ENCODE measurements around the gene GUCY1A2. TPM values are rescaled to one million over a fixed set of nuclear protein-coding genes. Genes with fewer than 3 reads are reported as not detected.

Gene GUCY1A2
- total RNA-seq, 6 experiments from 2014 or later: 1.1 to 4.9 (median 2.5) TPM

GRCh38 chr11:106679581-106679980, 338.7 kb downstream of the GUCY1A2 start:
- no peak for DNase-seq
- no peak overlapping the region for H3K27ac ChIP-seq
- H3K4me1 ChIP-seq: no peaks in the 10 kb centered on the region
- no peak overlapping the region for H3K4me3 ChIP-seq
- H3K27me3 ChIP-seq: no peaks in the 10 kb centered on the region
- TF ChIP-seq CTCF (IDR thresholded peaks at IDR 0.05): no peak
- TF ChIP-seq POLR2A (IDR thresholded peaks at IDR 0.05): no peak
- no peaks in the 10 kb centered on the region for H3K36me3 ChIP-seq
- WGBS (ENCODE audit: insufficient coverage, low coverage, low lambda C conversion rate, missing lambda C conversion rate): 77% methylated on average over 1 of the region's 1 CpG
- ATAC-seq: no peak
- H3K9me3 ChIP-seq: no peaks in the 10 kb centered on the region
- intact Hi-C loops (cut with DNase I): no loop called here

- Histone ChIP-seq H3K27me3 (no peaks in the 10 kb centered on the region), H3K36me3 (no peaks in the 10 kb centered on the region), H3K4me3 (no peak overlapping the region), H3K27ac (no peak overlapping the region), H3K4me1 (no peaks in the 10 kb centered on the region), H3K9me3 (no peaks in the 10 kb centered on the region)
- intact Hi-C loops (cut with DNase I): no loop called here
- no peak for ATAC-seq
- TF ChIP-seq POLR2A (IDR thresholded peaks at IDR 0.05) (no peak), CTCF (IDR thresholded peaks at IDR 0.05) (no peak)
- no peak for DNase-seq
- 53% methylated on average over 3 of the region's 3 CpGs for WGBS (ENCODE audit: insufficient coverage, low coverage, low lambda C conversion rate, missing lambda C conversion rate)
Observed at GRCh38 chr11:106679181-106679580, 339.1 kb downstream of the GUCY1A2 start.

GRCh38 chr11:106670069-106670468, 348.2 kb downstream of the GUCY1A2 start:
- ATAC-seq (no peak), DNase-seq (no peak)
- no peak overlapping the region for H3K4me3 ChIP-seq
- no peaks in the 10 kb centered on the region for H3K9me3 ChIP-seq
- H3K4me1 ChIP-seq: no peaks in the 10 kb centered on the region
- intact Hi-C loops (cut with DNase I): no loop called here
- H3K36me3 ChIP-seq: no peaks in the 10 kb centered on the region
- WGBS (ENCODE audit: insufficient coverage, low coverage, low lambda C conversion rate, missing lambda C conversion rate): 100% methylated on average over 1 of the region's 1 CpG
- no peak overlapping the region for H3K27ac ChIP-seq
- H3K27me3 ChIP-seq: no peaks in the 10 kb centered on the region
- TF ChIP-seq POLR2A (IDR thresholded peaks at IDR 0.05) (no peak), CTCF (IDR thresholded peaks at IDR 0.05) (no peak)

- intact Hi-C loops (cut with DNase I): no loop called here
Observed at GRCh38 chr11:106668147-106668546, 350.1 kb downstream of the GUCY1A2 start.

GRCh38 chr11:106656646-106657045, 361.6 kb downstream of the GUCY1A2 start:
- intact Hi-C loops (cut with DNase I): no loop called here
- H3K9me3 ChIP-seq: no peaks in the 10 kb centered on the region
- DNase-seq: no peak
- no peaks in the 10 kb centered on the region for H3K4me1 ChIP-seq
- H3K27ac ChIP-seq: no peak overlapping the region
- no peaks in the 10 kb centered on the region for H3K36me3 ChIP-seq
- 29% methylated on average over 1 of the region's 1 CpG for WGBS (ENCODE audit: insufficient coverage, low coverage, low lambda C conversion rate, missing lambda C conversion rate)
- no peak overlapping the region for H3K4me3 ChIP-seq
- no peaks in the 10 kb centered on the region for H3K27me3 ChIP-seq
- no peak for TF ChIP-seq POLR2A (IDR thresholded peaks at IDR 0.05)
- TF ChIP-seq CTCF (IDR thresholded peaks at IDR 0.05): no peak
- no peak for ATAC-seq

More at GRCh38 chr11:106668147-106668546, 350.1 kb downstream of the GUCY1A2 start:
- DNase-seq (no peak), ATAC-seq (no peak)
- TF ChIP-seq POLR2A (IDR thresholded peaks at IDR 0.05): no peak
- Histone ChIP-seq H3K4me1 (no peaks in the 10 kb centered on the region), H3K27me3 (no peaks in the 10 kb centered on the region), H3K4me3 (no peak overlapping the region), H3K9me3 (no peaks in the 10 kb centered on the region), H3K27ac (no peak overlapping the region), H3K36me3 (no peaks in the 10 kb centered on the region)
- 41% methylated on average over 2 of the region's 2 CpGs for WGBS (ENCODE audit: insufficient coverage, low coverage, low lambda C conversion rate, missing lambda C conversion rate)
